Karpas-422 (cell line): ENCODE measurements around the gene ZDHHC4. TPM values are rescaled to one million over a fixed set of nuclear protein-coding genes. Genes with fewer than 3 reads are reported as not detected.

Experiments used
- DNase-seq: peaks from one replicate; pipeline ENCODE4 v3.0.0-alpha.2; 2015
- H2AFZ ChIP-seq: fragments of 200-600 bp; sonication (generic); 2 replicates; pipeline ENCODE4 v1.6.1; 2014; ENCODE audit warnings: antibody characterized with exemption, low read length, mixed read lengths
- H3K27ac ChIP-seq: fragments of 200-600 bp; sonication (generic); 2 replicates; pipeline ENCODE4 v1.5.1; 2014; ENCODE audit warnings: mild to moderate bottlenecking, low read length, moderate library complexity
- H3K27me3 ChIP-seq: fragments of 200-600 bp; sonication (generic); 2 replicates; pipeline ENCODE4 v1.6.1; 2014; ENCODE audit warnings: low read length, mixed read lengths
- H3K36me3 ChIP-seq: fragments of 200-600 bp; sonication (generic); 2 replicates; pipeline ENCODE4 v1.6.1; 2014; ENCODE audit warnings: low read length, mixed read lengths; ENCODE audit not compliant: insufficient read depth
- H3K4me1 ChIP-seq: fragments of 200-600 bp; sonication (generic); 2 replicates; pipeline ENCODE4 v1.6.1; 2014; ENCODE audit warnings: mild to moderate bottlenecking, low read length, mixed read lengths
- H3K4me2 ChIP-seq: fragments of 200-600 bp; sonication (generic); 2 replicates; pipeline ENCODE4 v1.6.1; 2014; ENCODE audit warnings: low read length, low read depth, mild to moderate bottlenecking; ENCODE audit not compliant: poor library complexity, severe bottlenecking
- H3K4me3 ChIP-seq: fragments of 200-600 bp; sonication (generic); 2 replicates; pipeline ENCODE4 v1.5.1; 2014; ENCODE audit warnings: mild to moderate bottlenecking, antibody characterized with exemption, low read length, mixed read lengths
- H3K79me2 ChIP-seq: fragments of 200-600 bp; sonication (generic); 2 replicates; pipeline ENCODE4 v1.6.1; 2014; ENCODE audit warnings: mild to moderate bottlenecking, low read length, mixed read lengths
- H3K9ac ChIP-seq: fragments of 200-600 bp; sonication (generic); 2 replicates; pipeline ENCODE4 v1.6.0; 2014; ENCODE audit warnings: low read length
- H3K9me2 ChIP-seq: fragments of 200-600 bp; sonication (generic), shearing (Covaris generic); replicated peaks from 2 replicates; pipeline ENCODE4 v1.6.0; 2014; ENCODE audit warnings: mild to moderate bottlenecking, low read length, moderate library complexity; ENCODE audit not compliant: insufficient read depth
- H3K9me3 ChIP-seq: fragments of 300-700, 200-600 bp; sonication (generic); 2 replicates; pipeline ENCODE4 v1.6.1; 2014; ENCODE audit warnings: low read length, mixed read lengths
- H4K20me1 ChIP-seq: fragments of 200-600 bp; sonication (generic); 2 replicates; pipeline ENCODE4 v1.6.1; 2014; ENCODE audit warnings: mild to moderate bottlenecking, antibody characterized with exemption, low read length, low read depth; ENCODE audit not compliant: insufficient read depth
- total RNA-seq: library from RNA; depleted of rRNA; stranded (reverse); fragments of >200 nt; shearing (Covaris generic); gene quantifications from 2 replicates; pipeline ENCODE4 v1.2.3, GENCODE V29; 2014; ENCODE audit warnings: low replicate concordance; rRNA removed

The ZDHHC4 gene
- total RNA-seq = 48.4 and 66.1 TPM in 2 replicates

GRCh38 chr7:6577369-6578113, at the start of gene ZDHHC4:
ZDHHC4 (plus strand) TSS chr7:6577454; CDS start chr7:6580562, 3,108 bp downstream.
- peak within 1 kb of the TSS; percentile 91 for H3K4me2 ChIP-seq
- H3K4me1 ChIP-seq = peaks cover 32% of the 10 kb centered on the region
- H3K36me3 ChIP-seq = peaks cover 13% of the 10 kb centered on the region; the same call in 1 of the 2 replicates
- no peaks in the 10 kb centered on the region for H3K27me3 ChIP-seq
- no peaks in the 10 kb centered on the region for H3K9me3 ChIP-seq
- DNase-seq = peak; percentile 97
- no peaks in the 10 kb centered on the region for H4K20me1 ChIP-seq
- peak within 1 kb of the TSS; percentile 85 for H3K4me3 ChIP-seq
- H3K9me2 ChIP-seq = no peaks in the 10 kb centered on the region
- H3K79me2 ChIP-seq = peaks cover 19% of the 10 kb centered on the region
- peak within 1 kb of the TSS; percentile 93 for H3K9ac ChIP-seq
- peak within 1 kb of the TSS; percentile 65 for H3K27ac ChIP-seq
- H2AFZ ChIP-seq = peak within 1 kb of the TSS; percentile 72

GRCh38 chr7:6528401-6529130, 48.7 kb upstream of the ZDHHC4 start:
- Histone ChIP-seq H4K20me1 (no peaks in the 10 kb centered on the region), H3K9me2 (no peaks in the 10 kb centered on the region), H3K79me2 (no peaks in the 10 kb centered on the region), H3K9me3 (no peaks in the 10 kb centered on the region), H3K36me3 (no peaks in the 10 kb centered on the region), H3K4me1 (no peaks in the 10 kb centered on the region), H3K27ac (no peak overlapping the region), H3K9ac (no peak overlapping the region), H3K4me2 (no peak overlapping the region), H2AFZ (no peak overlapping the region), H3K4me3 (no peak overlapping the region), H3K27me3 (no peaks in the 10 kb centered on the region)
- no peak for DNase-seq

GRCh38 chr7:6529643-6530042, 47.6 kb upstream of the ZDHHC4 start:
- no peaks in the 10 kb centered on the region for H3K27me3 ChIP-seq
- no peaks in the 10 kb centered on the region for H3K36me3 ChIP-seq
- no peak overlapping the region for H3K27ac ChIP-seq
- H2AFZ ChIP-seq = no peak overlapping the region
- H3K4me3 ChIP-seq = no peak overlapping the region
- H3K9ac ChIP-seq = no peak overlapping the region
- no peaks in the 10 kb centered on the region for H3K4me1 ChIP-seq
- no peaks in the 10 kb centered on the region for H4K20me1 ChIP-seq
- H3K4me2 ChIP-seq = no peak overlapping the region
- no peaks in the 10 kb centered on the region for H3K9me3 ChIP-seq
- H3K9me2 ChIP-seq = no peaks in the 10 kb centered on the region
- no peaks in the 10 kb centered on the region for H3K79me2 ChIP-seq
- DNase-seq = no peak

GRCh38 chr7:6530626-6531491, 46.4 kb upstream of the ZDHHC4 start:
- Histone ChIP-seq H3K4me2 (peak overlapping the region; percentile 56), H3K9me2 (no peaks in the 10 kb centered on the region), H4K20me1 (no peaks in the 10 kb centered on the region), H3K27me3 (no peaks in the 10 kb centered on the region), H2AFZ (no peak overlapping the region), H3K9me3 (no peaks in the 10 kb centered on the region), H3K36me3 (no peaks in the 10 kb centered on the region), H3K4me1 (no peaks in the 10 kb centered on the region), H3K9ac (0 out of 2 replicates have a peak overlapping the region, but pooled peaks have one; percentile 24), H3K4me3 (peak overlapping the region; percentile 48; the same call in 1 of the 2 replicates), H3K79me2 (no peaks in the 10 kb centered on the region), H3K27ac (no peak overlapping the region)
- peak; percentile 68 for DNase-seq

GRCh38 chr7:6531492-6532279, 45.6 kb upstream of the ZDHHC4 start:
- Histone ChIP-seq H3K9ac (no peak overlapping the region), H2AFZ (no peak overlapping the region), H3K4me3 (no peak overlapping the region)

GRCh38 chr7:6532516-6532915, 44.7 kb upstream of the ZDHHC4 start:
- Histone ChIP-seq H3K4me1 (no peaks in the 10 kb centered on the region), H3K4me3 (no peak overlapping the region), H4K20me1 (no peaks in the 10 kb centered on the region), H3K9ac (no peak overlapping the region), H3K9me3 (no peaks in the 10 kb centered on the region), H2AFZ (no peak overlapping the region), H3K27me3 (no peaks in the 10 kb centered on the region), H3K4me2 (no peak overlapping the region), H3K9me2 (no peaks in the 10 kb centered on the region), H3K36me3 (no peaks in the 10 kb centered on the region), H3K79me2 (no peaks in the 10 kb centered on the region), H3K27ac (no peak overlapping the region)
- DNase-seq = no peak

More at GRCh38 chr7:6531492-6532279, 45.6 kb upstream of the ZDHHC4 start:
- H3K9me2 ChIP-seq = no peaks in the 10 kb centered on the region
- no peaks in the 10 kb centered on the region for H3K4me1 ChIP-seq
- no peaks in the 10 kb centered on the region for H4K20me1 ChIP-seq
- H3K4me2 ChIP-seq = no peak overlapping the region
- H3K27ac ChIP-seq = no peak overlapping the region
- H3K79me2 ChIP-seq = no peaks in the 10 kb centered on the region
- no peak for DNase-seq
- no peaks in the 10 kb centered on the region for H3K27me3 ChIP-seq
- H3K36me3 ChIP-seq = no peaks in the 10 kb centered on the region
- no peaks in the 10 kb centered on the region for H3K9me3 ChIP-seq

GRCh38 chr7:6533893-6534495, 43.3 kb upstream of the ZDHHC4 start:
- no peak overlapping the region for H3K4me2 ChIP-seq
- H3K27ac ChIP-seq = no peak overlapping the region
- H3K9me3 ChIP-seq = no peaks in the 10 kb centered on the region
- H3K79me2 ChIP-seq = no peaks in the 10 kb centered on the region
- H3K27me3 ChIP-seq = no peaks in the 10 kb centered on the region
- H3K4me1 ChIP-seq = no peaks in the 10 kb centered on the region
- H4K20me1 ChIP-seq = no peaks in the 10 kb centered on the region
- no peak for DNase-seq
- no peak overlapping the region for H3K9ac ChIP-seq
- H3K4me3 ChIP-seq = no peak overlapping the region
- no peaks in the 10 kb centered on the region for H3K9me2 ChIP-seq
- H2AFZ ChIP-seq = no peak overlapping the region
- H3K36me3 ChIP-seq = no peaks in the 10 kb centered on the region
